Measurements from ENCODE around the gene PIWIL4. TPM values are rescaled to one million over a fixed set of nuclear protein-coding genes. Genes with fewer than 3 reads are reported as not detected.

Gene PIWIL4
- total RNA-seq, 1 experiment from 2014 or later: 7.7 TPM

GRCh38 chr11:94532211-94532610 lies 35.0 kb upstream of the PIWIL4 start:
- Mint-ChIP-seq H3K27me3 (ENCODE audit: unreplicated experiment) (no peaks in the 10 kb centered on the region), H3K4me1 (ENCODE audit: low read depth, unreplicated experiment) (peaks cover 39% of the 10 kb centered on the region), H3K4me3 (ENCODE audit: low read depth, unreplicated experiment) (no peak overlapping the region), H3K9me3 (ENCODE audit: low read depth, unreplicated experiment) (no peaks in the 10 kb centered on the region), H3K36me3 (ENCODE audit: insufficient read depth, unreplicated experiment) (no peaks in the 10 kb centered on the region), H3K27ac (ENCODE audit: unreplicated experiment) (no peak overlapping the region)
- CTCF ChIA-PET: no interaction called here
- no TSS peak for BruUV-seq (replicated peaks)
- TF ChIP-seq CTCF (IDR thresholded peaks at IDR 0.05; ENCODE audit: unreplicated experiment): no peak
- intact Hi-C loops (cut with micrococcal nuclease; ENCODE audit: unreplicated experiment): no loop called here
- DNase-seq: no peak

GRCh38 chr11:94533206-94533605 lies 34.0 kb upstream of the PIWIL4 start:
- peak overlapping the region; percentile 41 for H3K27ac Mint-ChIP-seq (ENCODE audit: unreplicated experiment)
- no peak overlapping the region for H3K4me3 Mint-ChIP-seq (ENCODE audit: low read depth, unreplicated experiment)

GRCh38 chr11:94533696-94534630 lies 33.2 kb upstream of the PIWIL4 start:
- Mint-ChIP-seq H3K9me3 (ENCODE audit: low read depth, unreplicated experiment) (no peaks in the 10 kb centered on the region), H3K27me3 (ENCODE audit: unreplicated experiment) (no peaks in the 10 kb centered on the region), H3K4me1 (ENCODE audit: low read depth, unreplicated experiment) (peaks cover 43% of the 10 kb centered on the region), H3K36me3 (ENCODE audit: insufficient read depth, unreplicated experiment) (no peaks in the 10 kb centered on the region), H3K4me3 (ENCODE audit: low read depth, unreplicated experiment) (no peak overlapping the region), H3K27ac (ENCODE audit: unreplicated experiment) (peak overlapping the region; percentile 41)
- CTCF ChIA-PET: no interaction called here
- intact Hi-C loops (cut with micrococcal nuclease; ENCODE audit: unreplicated experiment): no loop called here
- no peak for DNase-seq
- BruUV-seq (replicated peaks): no TSS peak
- no peak for TF ChIP-seq CTCF (IDR thresholded peaks at IDR 0.05; ENCODE audit: unreplicated experiment)

More at GRCh38 chr11:94533206-94533605, 34.0 kb upstream of the PIWIL4 start:
- Mint-ChIP-seq H3K4me1 (ENCODE audit: low read depth, unreplicated experiment) (peaks cover 43% of the 10 kb centered on the region), H3K27me3 (ENCODE audit: unreplicated experiment) (no peaks in the 10 kb centered on the region), H3K36me3 (ENCODE audit: insufficient read depth, unreplicated experiment) (no peaks in the 10 kb centered on the region), H3K9me3 (ENCODE audit: low read depth, unreplicated experiment) (no peaks in the 10 kb centered on the region)
- TF ChIP-seq CTCF (IDR thresholded peaks at IDR 0.05; ENCODE audit: unreplicated experiment): no peak
- BruUV-seq (replicated peaks): no TSS peak
- CTCF ChIA-PET: interaction anchor here (0.6 kb wide), 1 partner anchor 25 kb away, joined by 5 read pairs; no protein-coding TSS in a partner anchor
- DNase-seq: no peak
- intact Hi-C loops (cut with micrococcal nuclease; ENCODE audit: unreplicated experiment): no loop called here

GRCh38 chr11:94536386-94536785 lies 30.8 kb upstream of the PIWIL4 start:
- DNase-seq: no peak

More at GRCh38 chr11:94536386-94536785, 30.8 kb upstream of the PIWIL4 start:
- Mint-ChIP-seq H3K36me3 (ENCODE audit: insufficient read depth, unreplicated experiment) (peaks cover 11% of the 10 kb centered on the region), H3K27ac (ENCODE audit: unreplicated experiment) (peak overlapping the region; percentile 45), H3K4me3 (ENCODE audit: low read depth, unreplicated experiment) (peak overlapping the region; percentile 4), H3K4me1 (ENCODE audit: low read depth, unreplicated experiment) (peaks cover 66% of the 10 kb centered on the region), H3K9me3 (ENCODE audit: low read depth, unreplicated experiment) (no peaks in the 10 kb centered on the region), H3K27me3 (ENCODE audit: unreplicated experiment) (no peaks in the 10 kb centered on the region)
- intact Hi-C loops (cut with micrococcal nuclease; ENCODE audit: unreplicated experiment): loop anchor here (5.0 kb wide), 1 partner anchor 66 kb away; no protein-coding TSS in a partner anchor
- no peak for TF ChIP-seq CTCF (IDR thresholded peaks at IDR 0.05; ENCODE audit: unreplicated experiment)
- BruUV-seq (replicated peaks): no TSS peak
- CTCF ChIA-PET: interaction anchor here (0.8 to 1.3 kb wide), 2 partner anchors 10 to 752 kb away, joined by 3 read pairs; partner anchors contain the start of gene MED17

Measured in Calu3 (cell line).